Measurements from ENCODE around the gene CKB.

The CKB gene

DNA sequence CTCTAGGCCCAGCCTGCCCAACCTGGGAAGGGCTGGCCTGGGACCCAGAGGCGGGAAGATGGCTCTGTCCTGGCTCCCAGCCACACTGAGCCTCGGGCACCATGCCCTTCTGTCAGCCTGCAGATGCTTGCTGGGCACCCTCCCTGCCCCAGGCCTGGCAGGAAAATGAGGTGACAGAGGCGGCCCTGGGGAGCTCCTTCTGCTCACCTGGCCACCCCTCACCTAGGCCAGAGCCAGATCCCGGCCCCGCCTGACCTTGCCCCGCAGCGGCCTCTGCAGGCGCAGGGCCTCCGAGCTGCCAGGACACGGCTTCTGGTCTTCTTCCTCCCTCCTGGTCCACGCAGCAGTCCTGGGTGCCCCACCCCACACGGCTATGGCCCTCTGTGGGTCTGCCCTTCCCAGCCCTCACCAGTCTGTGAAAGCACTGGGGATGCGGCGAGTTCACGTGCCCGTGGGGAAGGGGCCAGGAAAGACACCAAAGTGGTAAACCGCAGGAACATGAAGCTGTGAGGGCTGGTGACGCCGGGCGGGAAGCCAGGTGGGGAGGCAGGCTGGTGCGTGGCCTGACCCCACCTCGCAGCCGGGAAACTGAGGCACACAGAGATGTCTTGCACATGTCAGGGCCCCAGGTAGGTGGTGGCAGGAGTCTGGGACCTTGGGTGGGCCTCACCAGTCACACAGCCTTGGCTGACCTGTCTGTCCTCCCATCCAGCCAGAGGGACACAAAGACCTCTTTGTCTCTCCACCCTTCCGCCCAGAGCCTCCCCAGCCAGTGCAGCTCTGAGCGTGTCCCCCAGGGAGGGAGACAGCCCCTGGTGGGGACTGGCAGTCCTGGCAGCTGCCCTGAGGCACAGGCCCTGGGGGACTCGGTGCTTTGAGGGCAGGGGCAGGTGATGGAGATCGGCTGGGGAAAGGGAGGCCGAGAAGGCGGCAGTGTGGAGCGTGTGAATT, 27.0 kb upstream of the CKB start:
- no peak for DNase-seq

DNA sequence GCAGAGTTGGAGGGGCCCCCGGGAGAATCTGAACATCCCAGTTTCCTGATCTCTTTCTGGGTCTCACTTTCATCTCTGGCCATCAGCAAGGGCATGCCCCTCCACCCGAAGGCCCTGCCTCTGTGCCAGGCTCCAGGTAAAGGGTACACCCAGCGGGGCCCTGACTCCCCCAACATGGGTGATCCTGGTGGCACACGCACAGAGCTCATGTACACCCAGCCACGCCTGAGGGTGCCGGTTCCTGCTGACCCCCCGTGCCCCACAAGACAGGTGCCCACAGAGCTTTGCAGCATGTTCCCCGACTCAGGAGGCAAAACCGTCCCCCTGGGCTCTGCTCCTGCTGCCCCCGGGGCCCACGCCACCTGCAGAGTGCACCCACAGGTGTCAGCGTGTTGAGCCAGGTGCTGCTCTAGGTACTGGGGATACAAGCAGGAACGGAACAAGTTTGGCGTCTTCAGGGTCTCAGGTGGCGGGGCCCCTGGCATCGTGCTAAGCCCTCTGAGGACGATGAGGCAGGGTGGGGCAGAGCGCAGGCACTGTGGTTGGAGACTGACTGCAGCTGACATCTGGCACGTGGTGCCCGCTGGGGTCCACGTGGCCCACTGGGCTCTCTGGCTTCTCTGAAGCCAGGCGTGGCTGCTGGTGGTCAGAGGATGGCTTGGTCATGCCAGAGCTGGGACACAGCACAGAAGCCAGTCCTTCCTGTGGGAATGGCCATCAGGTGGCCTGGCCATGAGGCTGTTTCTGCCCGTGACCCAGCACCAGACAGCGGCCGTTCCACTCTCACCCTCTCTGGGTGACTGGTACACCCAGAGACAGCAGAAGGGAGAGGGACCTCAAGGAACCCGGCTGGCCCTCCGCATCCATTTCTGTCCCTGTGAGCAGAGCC, 26.1 kb upstream of the CKB start:
- DNase-seq, result no peak

DNA sequence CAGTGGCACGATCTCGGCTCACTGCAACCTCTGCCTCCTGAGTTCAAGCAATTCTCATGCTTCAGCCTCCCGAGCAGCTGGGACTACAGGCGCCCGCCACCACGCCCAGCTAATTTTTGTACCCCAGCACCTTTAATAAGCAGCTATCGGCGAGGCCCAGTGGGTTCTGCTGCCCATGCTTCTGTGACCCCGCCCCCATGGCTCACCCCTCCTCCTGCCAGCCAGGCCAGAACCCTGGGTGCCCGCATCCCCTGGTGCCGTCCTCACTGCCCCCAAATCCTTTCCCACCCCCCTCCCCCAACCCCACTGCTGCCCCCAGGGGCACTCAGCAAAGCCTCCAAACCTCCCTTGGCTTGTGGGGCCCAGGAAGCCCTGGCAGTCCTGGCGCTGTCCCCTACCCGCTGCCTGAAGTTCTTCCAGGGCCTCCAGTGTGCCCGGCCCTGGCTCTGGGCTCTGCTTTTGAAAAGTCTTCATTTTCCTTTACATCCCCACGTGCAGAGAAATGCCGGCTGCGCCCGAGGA, 25.4 kb upstream of the CKB start:
- DNase-seq, result no peak

DNA sequence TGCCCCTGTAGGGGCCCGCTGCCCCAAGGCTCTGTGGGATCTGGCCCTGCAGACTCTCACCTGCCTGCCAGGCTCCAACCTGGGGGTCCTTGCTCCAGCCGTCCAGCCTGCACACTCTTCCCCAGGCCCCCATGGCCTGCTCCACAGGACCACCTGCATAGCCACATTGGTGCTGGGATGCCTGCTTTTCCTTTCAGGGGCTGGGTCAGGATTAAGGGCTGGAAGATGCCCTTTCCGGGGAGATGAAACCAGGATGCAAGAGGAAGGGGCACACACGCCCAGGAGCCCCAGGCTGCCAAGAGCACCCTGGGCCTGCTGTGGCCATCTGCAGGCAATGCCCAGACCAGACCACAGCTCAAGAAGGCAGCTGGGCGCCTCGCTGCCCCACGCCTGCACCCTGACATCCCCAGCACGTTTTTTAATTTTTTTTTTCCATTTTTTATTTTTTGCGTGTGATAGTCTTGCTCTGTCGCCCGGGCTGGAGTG, 24.9 kb upstream of the CKB start:
- DNase-seq, result no peak

DNA sequence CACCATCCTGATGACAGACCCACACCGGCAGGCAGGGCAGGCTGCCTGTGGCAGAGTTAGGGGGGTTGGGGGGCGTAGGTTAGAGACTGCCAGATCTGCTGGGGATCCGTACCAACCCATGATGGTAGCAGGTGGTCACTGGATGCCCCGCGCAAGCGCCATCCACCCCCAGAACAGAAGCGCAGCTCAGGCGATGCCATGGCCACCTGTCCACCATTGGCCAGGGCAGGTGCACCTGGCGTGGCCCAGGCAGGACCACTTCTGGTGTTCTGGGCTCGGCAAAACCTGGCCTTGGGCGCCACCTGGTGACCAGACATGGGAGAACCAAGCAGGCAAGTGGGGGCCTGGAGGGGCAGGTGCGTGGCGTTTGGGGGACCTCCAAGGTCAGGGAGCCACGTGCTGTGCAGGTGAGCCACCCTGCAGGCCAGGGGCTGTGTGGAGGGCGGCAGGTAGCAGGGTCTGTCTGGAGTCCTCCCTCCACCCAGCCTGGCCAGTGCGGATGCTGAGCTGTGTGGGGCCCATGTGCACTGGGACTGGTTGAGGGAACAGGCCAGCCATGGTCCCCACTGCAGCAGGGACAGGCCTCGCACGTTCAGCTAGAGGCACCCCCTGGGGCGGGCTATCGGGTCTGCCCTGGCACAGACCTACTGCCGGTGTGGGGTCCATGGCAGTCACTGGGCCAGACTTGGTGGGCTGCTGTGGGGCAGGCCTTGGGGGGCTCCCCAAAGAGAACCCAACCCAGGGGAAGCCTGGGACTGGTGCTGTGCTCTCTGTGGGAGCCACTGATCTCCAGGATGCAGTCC, 24.2 kb upstream of the CKB start:
- DNase-seq, result peak; percentile 41 to 77 (median 64)

DNA sequence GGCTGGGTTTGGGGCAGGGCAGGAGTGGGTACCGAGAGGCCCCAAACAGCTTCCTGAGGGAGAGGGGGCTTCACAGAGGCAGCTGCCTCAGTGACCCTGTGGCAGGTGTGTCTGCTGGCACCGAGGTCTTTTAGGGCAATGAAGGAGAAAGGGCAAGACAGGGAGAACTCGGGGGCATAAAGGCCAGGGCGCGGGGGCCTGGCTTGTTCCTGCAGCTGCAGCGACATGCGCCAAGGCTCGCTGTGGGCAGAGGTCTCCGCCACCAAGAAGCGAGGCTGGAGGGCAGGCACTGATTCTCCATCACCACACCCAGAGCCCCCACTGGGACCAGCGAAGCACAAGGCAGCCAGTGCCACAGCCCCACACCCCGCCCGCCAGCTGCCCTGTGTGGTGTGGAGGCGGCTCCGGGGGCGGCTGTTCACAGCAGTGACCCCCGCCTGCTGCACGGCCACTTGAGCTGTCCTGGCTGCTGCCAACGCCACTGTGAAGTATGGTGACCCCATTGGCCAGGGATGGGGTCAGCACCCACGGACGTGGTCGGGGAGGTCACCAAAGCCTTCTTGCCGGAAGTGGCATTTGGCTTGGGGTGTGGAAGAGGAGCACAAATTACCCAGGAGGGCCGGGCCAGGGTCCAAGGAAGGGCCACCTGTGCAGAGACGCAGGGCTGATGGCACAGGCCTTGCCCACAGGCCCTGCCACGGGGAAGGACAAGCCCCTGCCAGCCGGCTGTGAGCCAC, 23.5 kb upstream of the CKB start:
- no peak for DNase-seq

DNA sequence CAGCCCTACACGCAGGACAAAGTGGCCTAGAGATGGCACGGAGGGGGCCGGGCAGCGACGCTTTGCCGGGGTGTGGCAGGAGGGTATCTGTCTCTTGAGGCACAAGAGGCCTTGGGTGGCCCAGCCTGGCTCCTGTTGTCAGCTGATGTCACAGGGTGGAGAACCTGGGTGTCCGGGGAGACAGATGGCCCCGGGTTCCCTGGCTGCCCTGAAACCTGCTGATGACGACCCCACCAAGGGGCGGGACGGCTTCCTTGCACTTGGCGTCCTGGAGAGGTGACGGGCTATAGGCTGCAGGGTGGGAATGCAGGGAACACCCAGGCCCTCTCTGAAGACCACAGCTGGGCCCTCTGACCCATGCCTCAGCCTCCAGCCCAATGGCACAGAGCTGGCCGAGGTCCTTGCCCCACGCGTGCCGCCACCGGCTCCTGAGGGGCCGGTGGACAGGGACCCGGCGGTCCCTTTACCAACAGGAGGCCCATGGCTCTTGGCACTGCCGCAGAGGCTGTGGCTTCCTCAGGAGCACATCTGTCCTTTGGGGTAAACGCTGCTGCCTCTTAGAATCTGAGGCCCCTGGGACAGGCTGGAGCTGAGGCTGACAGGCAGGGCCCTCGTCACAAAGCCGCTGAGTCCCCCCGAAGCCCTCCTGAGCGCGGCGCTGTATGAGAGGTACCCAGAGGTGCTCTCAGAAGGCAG, 22.7 kb upstream of the CKB start:
- no peak for DNase-seq

DNA sequence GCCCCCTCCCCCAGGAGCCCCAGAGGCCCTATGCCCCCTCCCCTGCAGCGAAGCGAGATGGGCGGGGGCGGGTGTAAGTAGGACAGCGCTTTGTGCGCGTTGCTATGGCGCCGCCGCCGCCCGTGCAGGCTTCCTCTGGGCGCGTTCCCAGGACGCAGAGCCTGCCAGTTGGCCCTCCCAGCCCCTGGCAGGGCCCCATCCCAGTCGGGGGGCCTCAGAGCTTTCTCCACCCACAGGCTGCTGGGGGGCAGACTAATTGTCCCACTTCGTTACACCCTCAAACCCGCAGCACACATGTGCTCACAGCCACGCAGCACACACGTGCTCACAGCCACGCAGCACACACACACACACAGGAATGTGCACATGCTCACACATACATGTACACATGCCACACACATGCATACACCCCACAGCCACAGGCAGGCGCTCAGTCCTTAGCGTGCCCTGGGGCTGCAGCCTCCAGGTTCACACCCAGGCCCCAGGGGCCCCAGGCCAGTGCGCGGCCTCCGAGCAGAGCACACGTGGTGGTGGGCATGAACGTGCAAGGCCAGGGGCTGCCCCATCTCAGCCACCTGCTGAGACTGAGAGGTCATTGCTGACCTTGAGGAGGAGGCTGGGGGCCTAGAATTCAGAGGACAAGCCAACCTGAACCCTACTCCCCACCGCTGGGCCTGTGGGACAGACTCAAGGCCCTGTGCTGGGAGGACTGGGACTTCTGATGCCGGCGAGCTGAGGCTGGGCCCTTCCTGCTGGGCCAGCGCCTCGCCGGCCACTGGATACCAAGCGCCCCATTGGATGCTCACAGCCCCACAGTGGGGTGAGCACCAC, 22.0 kb upstream of the CKB start:
- no peak for DNase-seq

DNA sequence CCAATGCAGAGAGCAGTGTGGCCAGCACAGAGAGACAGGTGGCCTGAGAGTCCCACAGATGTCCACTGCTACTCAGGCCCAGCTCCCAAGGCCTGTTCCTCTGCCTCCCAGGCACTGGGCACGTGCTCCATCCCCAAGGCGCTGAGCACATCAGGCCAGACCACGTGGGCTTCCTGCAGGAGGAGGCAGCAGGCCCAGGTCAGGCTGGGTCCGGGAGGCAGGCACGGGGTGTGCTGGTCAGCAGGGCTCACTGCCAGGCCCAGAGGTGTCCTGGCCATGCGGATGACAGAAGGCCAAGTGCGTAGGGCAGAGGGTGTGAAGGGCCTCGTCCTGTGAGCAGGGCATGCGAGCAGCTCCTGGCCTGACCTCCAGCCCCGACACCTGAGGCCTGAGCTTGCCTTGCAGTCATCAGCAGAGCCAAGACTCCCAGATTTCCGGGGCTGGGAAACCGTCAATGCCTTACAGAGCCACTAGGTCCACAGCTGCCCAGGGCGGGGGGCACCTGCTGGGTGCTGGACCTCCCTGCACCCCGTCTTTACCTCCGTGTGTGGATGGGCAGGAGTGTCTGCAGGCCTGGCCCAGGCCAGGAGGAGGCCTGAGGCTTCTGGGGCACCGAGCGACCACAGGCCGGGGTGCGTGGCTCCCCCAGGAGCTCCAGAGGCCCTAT, 21.2 kb upstream of the CKB start:
- no peak for DNase-seq

DNA sequence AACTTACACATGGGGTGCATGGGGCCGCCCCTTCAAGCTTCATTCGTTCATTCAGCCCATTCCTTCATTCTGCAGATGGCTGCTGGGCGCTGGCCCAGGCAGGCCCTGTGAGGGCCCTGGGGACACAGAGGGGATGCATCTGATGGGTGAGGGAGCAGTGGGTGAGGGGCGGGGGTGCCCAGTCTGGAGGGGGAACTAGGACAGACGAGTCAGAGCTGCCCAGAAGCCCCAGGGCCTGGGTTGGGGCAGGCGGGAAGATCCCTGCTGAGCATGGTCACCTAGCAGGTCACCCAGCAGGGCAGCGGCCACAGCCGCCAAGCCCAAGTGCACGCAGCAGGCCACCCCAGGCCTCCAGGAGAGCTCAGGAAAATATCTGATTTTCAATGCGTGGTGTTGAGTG, 20.5 kb upstream of the CKB start:
- DNase-seq, result no peak

DNA sequence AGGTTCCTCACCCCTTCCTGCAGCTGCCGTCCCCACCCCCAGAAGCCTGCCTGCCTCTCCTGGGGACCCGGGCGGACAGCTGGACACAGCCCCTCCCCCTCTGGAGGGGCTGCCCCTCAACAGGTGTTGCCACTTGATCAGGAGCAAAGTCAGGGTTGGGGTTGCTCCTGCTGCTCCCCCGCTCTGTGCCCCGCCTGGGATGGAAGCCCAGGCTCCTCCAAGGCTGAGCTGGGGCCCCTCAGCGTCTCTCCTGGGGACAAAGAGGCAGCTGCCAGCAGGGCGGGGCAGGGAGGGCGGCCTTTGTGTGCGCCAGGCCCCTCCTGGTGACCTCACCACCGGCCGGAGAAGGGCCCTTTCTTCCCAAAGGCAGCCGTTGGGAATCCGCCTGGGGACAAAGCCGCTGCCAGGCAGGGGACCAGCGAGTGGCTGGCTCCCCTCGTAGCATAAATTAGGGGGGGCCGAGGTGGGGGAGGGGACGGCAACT, 20.0 kb upstream of the CKB start:
- DNase-seq, result no peak

DNA sequence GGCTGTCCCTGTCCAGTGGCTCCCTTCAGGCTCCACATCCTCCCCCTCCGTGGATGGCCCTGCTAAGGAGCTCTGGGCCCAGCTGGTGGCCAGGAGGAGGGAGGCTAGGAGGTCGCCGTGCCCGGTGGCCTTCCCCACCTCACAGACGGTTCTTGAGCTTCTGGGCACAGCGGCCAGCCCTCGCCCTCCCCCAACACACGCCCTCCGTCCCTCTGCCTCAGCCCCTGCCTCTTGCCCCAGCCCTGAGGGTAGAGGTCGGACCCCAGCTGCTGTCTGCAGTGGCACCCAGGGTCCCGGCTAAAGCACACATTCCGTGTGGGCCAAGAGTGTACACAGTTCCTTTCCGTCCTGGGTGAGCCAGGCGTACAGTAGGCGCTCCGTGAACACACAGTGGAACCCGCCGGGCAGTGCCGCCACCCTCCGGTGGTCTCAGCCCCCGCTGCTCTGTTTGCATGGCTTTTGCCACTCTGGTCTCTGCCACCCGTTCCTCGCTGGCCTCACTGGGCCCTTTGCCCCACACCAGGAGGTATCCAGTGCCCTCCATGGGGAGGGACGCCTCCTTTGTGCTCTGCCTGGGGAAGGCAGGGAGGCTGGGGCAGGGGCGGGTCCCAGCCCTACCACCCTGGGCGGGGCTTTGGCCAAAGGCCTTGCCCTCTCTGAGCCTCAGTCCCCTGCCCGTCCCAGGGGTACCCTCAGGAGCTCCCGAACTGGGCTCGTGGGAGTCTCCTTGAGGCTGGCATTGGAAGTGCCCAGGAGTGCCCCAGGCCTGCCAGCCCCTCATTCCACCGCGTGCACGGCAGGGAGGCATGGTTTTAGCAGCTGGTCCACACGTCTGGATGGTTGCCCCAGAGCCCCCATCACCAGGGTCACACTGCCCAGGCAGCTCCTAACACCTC, 19.3 kb upstream of the CKB start:
- DNase-seq, result no peak

DNA sequence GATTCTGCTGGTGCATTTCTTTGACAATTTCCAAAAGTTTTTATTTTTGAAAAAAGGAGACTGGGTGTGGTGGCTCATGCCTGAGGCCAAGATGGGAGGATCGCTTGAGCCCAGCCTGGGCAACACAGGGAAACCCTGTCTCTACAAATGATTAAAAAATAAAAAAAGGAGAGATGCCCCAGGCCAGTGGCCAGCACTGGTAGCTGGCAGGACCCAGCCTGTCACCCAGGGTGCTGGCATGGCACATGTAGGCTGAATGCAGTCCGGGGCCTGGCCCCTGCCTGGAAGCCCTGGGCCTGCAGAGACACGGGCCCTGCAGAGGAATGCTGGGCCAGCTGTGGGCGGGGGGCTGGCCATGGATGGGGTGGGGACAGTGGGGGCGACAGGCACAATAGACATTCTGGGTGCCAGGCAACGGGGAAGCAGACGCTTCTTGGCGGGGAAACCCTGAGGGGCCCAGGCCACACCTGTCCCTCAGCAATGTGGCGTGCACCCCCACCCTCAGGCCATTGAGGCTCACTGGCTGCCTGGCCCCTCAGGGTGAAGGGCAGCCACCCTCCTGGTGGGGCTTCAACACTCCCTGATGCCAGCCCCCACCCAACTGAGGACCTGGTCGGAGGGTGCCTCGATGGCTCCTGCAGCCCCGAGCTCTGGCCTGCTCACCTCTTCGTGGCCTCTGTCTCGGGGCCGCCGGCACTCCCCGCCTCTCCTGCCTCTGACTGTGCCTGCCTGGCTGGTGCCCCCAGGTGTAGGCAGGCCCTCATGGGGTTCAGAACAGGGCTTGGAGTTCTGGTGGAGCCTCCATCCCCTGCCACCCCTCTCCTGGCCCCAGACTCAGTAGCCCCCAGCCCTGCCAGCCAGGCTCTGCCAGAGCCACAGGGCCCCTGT, 18.4 kb upstream of the CKB start:
- no peak for DNase-seq

DNA sequence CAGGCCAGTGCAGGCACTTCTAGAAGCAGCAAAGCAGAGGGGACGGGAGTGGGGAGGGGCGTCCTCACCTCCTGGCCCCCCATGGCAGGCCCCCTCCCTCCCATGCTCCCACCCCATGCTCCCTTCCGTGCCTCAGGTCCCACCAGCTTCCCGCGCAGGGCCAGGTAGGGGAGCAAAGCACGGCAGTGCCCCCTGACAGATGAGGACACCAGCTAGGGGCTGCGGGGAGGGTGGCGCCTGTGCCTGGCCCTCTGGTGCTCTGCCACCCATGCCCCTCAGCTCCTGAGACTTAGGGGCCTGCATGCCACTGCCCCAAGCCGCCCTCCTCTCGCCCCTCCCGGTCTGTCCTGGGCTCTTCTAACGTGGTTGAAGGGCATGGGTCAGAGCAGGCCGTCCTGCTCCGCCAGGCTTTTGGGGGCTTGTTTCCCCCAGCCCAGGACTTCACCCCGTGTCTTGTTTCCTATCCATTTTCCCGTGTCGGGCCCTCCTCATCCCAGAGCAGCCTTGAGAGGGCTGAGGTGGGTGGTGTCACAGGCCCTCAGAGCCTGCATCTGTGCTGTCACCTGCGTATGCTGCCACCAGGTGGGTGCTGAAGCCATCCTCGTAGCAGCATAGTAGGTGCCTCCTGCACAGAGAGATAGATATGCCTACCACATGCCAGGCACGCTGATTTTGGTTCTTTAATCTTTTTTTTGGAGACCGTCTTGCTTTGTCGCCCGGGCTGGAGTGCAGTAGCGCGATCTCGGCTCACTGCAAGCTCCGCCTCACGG, 16.6 kb upstream of the CKB start:
- no peak for DNase-seq

DNA sequence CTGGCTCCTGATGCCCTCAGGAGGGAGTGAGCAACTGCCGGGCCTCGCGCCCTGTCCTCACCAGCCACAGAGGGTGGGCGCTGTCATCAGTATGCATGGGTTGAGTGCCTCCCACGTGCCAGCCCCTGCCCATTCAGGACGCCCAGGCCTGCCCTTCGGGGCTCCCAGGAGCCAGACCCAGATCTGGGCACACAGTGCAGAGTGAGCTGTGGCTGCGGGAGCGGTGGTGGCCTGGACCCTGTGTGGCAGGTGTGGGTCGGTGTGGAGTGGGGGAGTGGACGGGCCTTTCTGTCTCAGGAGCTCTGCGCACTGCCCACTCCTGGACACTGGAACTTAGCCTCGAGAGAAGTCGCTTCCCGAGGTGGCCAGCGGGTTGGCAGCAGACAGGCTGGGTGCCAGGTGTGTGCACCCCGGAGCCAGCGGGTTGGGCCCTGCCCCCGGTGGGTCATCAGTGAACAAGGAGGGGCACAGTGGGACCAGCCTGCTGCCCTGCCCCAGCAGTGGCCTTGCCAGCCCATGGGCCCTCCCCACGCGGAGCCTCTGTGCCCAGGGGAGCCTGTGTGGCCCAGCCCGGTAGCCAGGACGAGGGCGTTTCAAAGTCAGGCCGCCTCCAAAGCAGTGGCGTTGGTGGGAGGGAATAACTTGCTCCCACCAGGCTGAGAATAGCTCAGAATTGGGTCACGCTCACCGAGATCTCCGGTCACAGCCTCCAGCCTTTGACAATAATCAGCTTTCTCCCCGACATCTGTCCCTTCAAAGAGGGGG, 15.8 kb upstream of the CKB start:
- no peak for DNase-seq
